ENCODE results near the gene GPR21. TPM values are rescaled to one million over a fixed set of nuclear protein-coding genes. Genes with fewer than 3 reads are reported as not detected.

The GPR21 gene
- total RNA-seq, 2 experiments from 2014 or later, result 0.45 TPM; not detected in 1

DNA sequence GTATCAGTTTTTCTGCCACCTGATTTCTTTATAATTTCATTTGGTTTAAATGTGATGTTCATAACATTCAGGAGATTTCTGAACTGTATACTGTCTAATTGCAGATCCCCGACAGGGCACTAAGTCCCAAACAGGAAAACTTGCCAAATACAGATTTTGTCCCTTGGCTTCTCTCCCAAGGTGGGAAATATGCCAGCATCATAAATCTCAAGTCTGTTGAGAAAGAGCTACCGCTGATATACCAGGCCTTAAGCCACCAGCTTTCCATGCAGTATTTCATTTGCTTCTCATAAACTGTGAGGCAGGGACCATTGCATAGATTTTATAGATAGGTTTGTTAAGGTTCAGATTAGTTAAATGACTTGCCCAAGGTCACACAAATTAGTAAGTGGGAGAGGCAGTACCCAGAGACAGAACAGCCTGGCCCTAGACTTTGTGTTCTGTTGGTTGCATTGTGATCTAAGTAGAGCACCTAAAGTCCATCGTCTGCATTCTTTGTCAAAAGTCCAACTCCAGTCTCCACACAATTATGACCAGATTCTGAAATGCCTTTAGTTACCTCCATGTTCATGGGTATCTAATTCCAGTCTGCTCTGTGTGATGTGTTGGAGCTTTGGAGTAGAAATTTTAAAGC is 16.2 kb downstream of the GPR21 start:
- ChIA-PET POLR2A (no interaction called here), CTCF (no interaction called here)
- ATAC-seq, result no peak
- no peak for DNase-seq
- TF ChIP-seq, protein P1, sequence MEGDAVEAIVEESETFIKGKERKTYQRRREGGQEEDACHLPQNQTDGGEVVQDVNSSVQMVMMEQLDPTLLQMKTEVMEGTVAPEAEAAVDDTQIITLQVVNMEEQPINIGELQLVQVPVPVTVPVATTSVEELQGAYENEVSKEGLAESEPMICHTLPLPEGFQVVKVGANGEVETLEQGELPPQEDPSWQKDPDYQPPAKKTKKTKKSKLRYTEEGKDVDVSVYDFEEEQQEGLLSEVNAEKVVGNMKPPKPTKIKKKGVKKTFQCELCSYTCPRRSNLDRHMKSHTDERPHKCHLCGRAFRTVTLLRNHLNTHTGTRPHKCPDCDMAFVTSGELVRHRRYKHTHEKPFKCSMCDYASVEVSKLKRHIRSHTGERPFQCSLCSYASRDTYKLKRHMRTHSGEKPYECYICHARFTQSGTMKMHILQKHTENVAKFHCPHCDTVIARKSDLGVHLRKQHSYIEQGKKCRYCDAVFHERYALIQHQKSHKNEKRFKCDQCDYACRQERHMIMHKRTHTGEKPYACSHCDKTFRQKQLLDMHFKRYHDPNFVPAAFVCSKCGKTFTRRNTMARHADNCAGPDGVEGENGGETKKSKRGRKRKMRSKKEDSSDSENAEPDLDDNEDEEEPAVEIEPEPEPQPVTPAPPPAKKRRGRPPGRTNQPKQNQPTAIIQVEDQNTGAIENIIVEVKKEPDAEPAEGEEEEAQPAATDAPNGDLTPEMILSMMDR (IDR thresholded peaks at IDR 0.05), result no peak
- no peak overlapping the region for H3K4me3 Mint-ChIP-seq
- H3K4me1 Mint-ChIP-seq (ENCODE audit: low read depth), result peaks cover 5% of the 10 kb centered on the region
- H3K27me3 Mint-ChIP-seq, result no peaks in the 10 kb centered on the region
- intact Hi-C loops (cut with micrococcal nuclease), result no loop called here
- H3K36me3 Mint-ChIP-seq (ENCODE audit: low read depth), result peaks cover 5% of the 10 kb centered on the region
- no peaks in the 10 kb centered on the region for H3K9me3 Mint-ChIP-seq
- no peak overlapping the region for H3K27ac Mint-ChIP-seq

DNA sequence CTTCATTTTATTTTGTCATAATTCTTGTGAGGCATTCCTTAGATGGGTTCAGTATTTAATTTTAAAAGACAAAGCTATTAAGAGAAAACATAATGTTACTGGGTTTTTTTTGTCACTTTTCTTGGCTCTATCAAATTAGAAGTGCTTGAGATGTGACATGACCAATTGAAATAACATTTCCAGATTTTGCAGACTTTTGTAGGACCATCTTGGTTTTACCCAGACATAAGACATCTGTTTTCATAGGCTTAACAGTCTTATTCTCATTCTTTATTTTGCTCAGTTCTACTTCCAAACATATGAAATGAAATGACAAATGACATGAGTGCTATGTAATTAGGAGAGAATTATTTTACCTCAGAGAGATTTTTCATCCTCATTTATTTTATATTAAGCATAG is 19.6 kb downstream of the GPR21 start:
- no peak overlapping the region for H3K27ac Mint-ChIP-seq

DNA sequence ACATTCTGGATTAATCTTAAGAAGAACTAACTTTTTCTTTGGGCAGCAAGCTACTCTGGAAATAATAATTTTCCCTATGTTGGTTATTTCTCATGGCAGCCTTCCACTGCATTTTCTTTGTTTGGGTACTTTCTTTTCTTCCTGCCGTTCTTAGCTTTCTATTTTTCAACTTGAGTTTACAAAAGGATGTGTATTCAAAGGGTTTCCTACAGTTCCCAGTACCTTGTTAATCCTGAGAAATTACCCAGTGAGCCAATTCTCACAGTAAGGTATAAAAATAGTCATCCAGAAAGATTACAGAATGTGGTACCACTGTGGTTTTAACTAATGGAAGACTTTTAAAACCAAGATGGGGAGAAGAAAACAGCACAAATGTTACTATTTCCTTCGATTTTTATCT is 20.2 kb downstream of the GPR21 start:
- DNase-seq, result no peak
- no peak overlapping the region for H3K27ac Mint-ChIP-seq
- ChIA-PET POLR2A (no interaction called here), CTCF (interaction anchor here (1.8 kb wide), 1 partner anchor 10 kb away, joined by 5 read pairs; no protein-coding TSS in a partner anchor)
- no peak for ATAC-seq
- peaks cover 5% of the 10 kb centered on the region for H3K36me3 Mint-ChIP-seq (ENCODE audit: low read depth)
- intact Hi-C loops (cut with micrococcal nuclease), result no loop called here
- H3K27me3 Mint-ChIP-seq, result no peaks in the 10 kb centered on the region
- peaks cover 5% of the 10 kb centered on the region for H3K4me1 Mint-ChIP-seq (ENCODE audit: low read depth)
- no peak overlapping the region for H3K4me3 Mint-ChIP-seq
- no peaks in the 10 kb centered on the region for H3K9me3 Mint-ChIP-seq
- TF ChIP-seq, protein P1 (IDR thresholded peaks at IDR 0.05), result no peak

More for the DNA sequence above, 19.6 kb downstream of the GPR21 start:
- TF ChIP-seq, protein P1 (IDR thresholded peaks at IDR 0.05), result no peak
- ATAC-seq (no peak), DNase-seq (no peak)
- Mint-ChIP-seq H3K9me3 (no peaks in the 10 kb centered on the region), H3K4me3 (no peak overlapping the region), H3K4me1 (ENCODE audit: low read depth) (peaks cover 5% of the 10 kb centered on the region), H3K36me3 (ENCODE audit: low read depth) (peaks cover 5% of the 10 kb centered on the region), H3K27me3 (no peaks in the 10 kb centered on the region)
- intact Hi-C loops (cut with micrococcal nuclease), result no loop called here
- ChIA-PET POLR2A (no interaction called here), CTCF (interaction anchor here (0.8 to 1.8 kb wide), 2 partner anchors 10 to 39 kb away, joined by 3 to 5 read pairs; no protein-coding TSS in a partner anchor)

DNA sequence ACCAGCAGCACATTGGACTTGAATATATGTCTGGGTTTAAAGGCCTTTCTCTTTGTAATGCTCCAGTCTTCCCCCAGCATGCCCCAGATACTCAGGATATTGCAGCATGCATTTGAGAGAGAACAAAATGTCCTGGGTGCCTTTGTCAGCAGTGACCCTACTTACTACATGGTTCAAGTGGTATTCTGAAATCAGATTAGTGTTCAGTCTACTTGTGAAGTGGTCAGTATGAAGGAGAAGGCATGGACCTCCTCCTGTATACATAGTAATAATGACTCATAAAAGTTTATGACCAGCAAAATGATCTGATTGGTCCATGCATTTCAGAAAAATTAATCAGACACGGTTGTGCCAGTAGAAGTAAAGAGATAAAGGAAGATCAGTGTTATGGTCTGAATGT is 25.4 kb downstream of the GPR21 start:
- Mint-ChIP-seq H3K4me1 (ENCODE audit: low read depth) (peaks cover 5% of the 10 kb centered on the region), H3K27me3 (no peaks in the 10 kb centered on the region), H3K27ac (no peak overlapping the region), H3K4me3 (no peak overlapping the region), H3K9me3 (no peaks in the 10 kb centered on the region), H3K36me3 (ENCODE audit: low read depth) (peaks cover under 1% of the 10 kb centered on the region)
- TF ChIP-seq, protein P1 (IDR thresholded peaks at IDR 0.05), result no peak
- ChIA-PET POLR2A (no interaction called here), CTCF (no interaction called here)
- no peak for DNase-seq
- no peak for ATAC-seq
- intact Hi-C loops (cut with micrococcal nuclease), result no loop called here

GRCh38 chr9:123059472-123060220 is 26.2 kb downstream of the GPR21 start:
- H3K36me3 Mint-ChIP-seq (ENCODE audit: low read depth), result no peaks in the 10 kb centered on the region
- ChIA-PET POLR2A (no interaction called here), CTCF (no interaction called here)
- H3K4me3 Mint-ChIP-seq, result no peak overlapping the region
- no peaks in the 10 kb centered on the region for H3K27me3 Mint-ChIP-seq
- DNase-seq (no peak), ATAC-seq (no peak)
- H3K9me3 Mint-ChIP-seq, result no peaks in the 10 kb centered on the region
- TF ChIP-seq, protein P1 (IDR thresholded peaks at IDR 0.05), result no peak
- H3K27ac Mint-ChIP-seq, result no peak overlapping the region
- intact Hi-C loops (cut with micrococcal nuclease), result no loop called here
- H3K4me1 Mint-ChIP-seq (ENCODE audit: low read depth), result peaks cover 5% of the 10 kb centered on the region

All from activated CD8-positive, alpha-beta T cell treated with anti-CD3 and anti-CD28 coated beads for 36 hours (primary cell).